HG03565 (cell line): ENCODE data around the gene CORIN.
"Not testable (repeated sequence)": the region's sequence is repeated elsewhere in the genome, so short reads cannot be mapped to it uniquely, and the experiment has no call there.

ENCODE experiments used
- ATAC-seq: cut with Tn5 transposase; IDR thresholded peaks from one replicate; pipeline ENCODE4 v1.9.1; 2021; ENCODE audit warnings: mild to moderate bottlenecking, moderate library complexity; ENCODE audit not compliant: unreplicated experiment

CORIN gene

DNA sequence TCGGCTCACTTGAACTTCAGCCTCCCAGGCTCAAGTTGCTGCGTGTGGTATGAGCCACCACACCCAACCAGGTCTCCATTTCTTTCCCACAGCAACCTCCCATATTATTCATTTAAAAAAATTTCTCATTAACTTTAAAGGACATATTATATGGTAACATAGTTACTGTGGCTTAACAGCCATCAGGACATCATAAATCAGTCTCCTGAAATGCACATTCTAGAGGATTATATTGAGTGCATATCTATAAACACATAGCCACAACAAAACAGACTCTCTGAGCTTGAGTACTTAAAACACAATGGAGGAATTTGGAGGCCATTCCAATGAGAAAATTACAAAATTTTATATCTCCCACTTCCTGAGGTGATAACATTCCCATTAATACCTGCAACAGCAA is 61.5 kb downstream of the CORIN start:
- no peak for ATAC-seq

DNA sequence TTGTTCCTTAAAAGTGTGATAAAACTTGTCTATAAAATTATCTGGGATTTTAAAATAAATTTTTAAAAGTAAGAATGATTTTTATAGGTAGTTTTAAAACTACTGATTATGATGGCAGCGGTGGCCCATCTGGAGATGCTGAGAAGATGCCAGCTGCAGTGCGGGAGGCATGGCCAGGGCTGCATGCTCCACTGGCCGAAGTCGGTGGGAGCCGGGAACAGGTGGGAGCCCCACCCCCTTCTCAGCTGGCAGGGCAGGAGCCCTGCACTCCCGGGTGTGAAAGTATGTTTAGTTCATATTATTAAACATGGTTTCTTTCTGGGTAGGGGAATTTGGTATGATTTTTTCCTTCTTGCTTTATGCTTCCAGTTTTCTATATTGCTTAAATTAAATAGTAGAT is 63.8 kb downstream of the CORIN start:
- no peak for ATAC-seq

DNA sequence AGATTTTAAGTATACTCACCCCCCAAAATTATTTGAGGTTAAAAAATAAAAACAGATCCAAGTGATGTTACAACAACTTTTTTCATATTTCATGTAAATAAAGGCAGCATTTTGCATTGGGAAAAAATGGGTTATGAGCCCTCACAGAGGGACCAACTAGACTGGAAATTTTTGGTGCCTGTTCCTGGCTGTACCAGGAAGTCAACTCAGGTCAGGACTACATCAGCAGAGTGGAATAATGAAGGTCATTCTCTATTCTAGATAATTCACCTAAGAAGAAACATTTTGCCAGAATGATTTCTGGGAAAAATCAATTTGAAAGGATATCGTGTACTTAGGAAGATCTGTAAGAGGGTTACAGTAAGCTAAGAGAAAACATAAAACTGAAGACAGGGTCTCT is 66.8 kb downstream of the CORIN start:
- ATAC-seq: no peak

DNA sequence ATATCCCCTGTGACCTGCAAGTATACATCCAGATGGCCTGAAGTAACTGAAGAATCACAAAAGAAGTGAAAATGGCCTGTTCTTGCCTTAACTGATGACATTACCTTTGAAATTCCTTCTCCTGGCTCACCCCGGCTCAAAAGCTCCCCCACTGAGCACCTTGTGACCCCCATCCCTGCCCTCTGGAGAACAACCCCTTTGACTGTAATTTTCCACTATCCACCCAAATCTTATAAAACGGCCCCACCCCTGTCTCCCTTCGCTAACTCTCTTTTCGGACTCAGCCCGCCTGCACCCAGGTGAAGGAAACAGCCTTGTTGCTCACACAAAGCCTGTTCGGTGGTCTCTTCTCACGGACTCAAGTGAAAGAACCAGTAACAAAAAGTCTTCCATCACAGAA is 69.9 kb downstream of the CORIN start:
- not testable (repeated sequence) for ATAC-seq

DNA sequence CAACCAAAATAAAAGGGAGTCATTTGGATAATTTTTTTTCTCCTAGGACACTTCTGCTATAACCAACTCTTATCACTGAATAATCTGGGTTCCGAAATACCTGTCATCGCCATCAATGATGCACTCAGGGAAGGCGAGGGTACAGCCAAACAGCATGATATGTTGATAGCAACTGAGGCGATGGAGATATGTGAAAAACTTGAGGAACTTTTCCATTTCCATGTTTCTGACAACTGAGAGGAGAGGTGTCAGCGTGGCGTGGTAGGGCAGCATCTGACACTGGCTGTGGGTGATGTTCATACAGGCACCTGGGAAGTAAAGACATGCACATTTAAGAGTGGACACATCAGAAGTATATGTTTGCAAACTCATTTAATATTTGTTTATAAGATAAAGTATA is 74.6 kb downstream of the CORIN start:
- ATAC-seq: no peak

DNA sequence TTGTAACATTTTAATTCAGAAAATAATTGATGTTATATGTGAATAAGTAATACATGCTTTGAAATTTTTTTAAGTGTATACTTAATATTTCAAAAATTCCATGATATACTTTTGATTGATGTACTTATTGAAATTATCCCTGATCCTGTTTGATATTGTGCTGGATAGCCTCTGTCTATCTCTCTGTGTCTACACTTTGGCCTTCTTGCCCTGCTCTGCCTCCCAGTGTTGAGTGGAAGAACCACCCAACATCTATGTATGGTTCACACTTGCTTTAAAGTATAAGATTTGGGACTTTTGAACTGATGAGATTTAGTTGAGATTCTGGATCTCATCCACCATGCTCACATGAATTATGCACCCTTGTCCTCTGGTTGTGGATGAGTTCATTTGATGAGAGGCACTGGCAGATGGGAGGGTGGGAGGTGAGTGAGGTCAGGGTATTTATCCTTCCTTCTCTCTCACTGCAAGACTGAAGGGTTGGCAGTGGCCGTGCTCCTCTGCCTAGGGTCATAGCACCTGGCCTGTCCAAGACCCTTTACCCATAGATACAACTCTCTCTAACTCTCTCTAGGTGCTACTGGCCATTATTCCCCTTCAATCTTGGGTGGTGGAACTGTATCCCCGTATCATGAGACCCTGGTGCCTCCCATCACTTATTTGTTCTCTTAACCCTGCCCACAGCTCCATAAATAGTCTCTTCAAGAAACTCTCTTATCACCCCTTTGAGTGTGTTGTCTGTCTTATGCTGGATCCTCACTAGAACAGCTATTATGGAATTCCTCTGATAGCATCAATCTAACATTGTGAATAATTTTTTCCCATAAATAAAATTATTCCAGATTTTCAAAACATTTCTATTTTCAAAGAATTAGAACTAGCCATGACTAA is 75.2 kb downstream of the CORIN start:
- no peak for ATAC-seq

DNA sequence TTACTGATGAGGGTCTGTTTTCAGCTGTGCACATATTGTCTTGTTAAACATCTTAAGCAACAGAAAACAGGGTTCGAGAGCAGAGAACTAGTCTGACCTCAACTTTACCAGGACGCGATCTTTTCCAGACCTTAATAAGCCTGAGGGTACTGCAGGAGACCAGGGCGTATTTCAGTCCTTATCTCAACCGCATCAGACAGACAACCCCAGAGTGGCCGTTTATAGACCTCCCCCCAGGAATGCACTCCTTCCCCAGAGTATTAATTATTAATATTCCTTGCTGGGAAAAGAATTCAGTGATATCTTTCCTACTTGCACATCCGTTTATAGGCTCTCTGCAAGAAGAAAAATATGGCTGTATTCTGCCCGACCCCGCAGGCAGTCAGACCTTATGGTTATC is 84.6 kb downstream of the CORIN start:
- not testable (repeated sequence) for ATAC-seq

DNA sequence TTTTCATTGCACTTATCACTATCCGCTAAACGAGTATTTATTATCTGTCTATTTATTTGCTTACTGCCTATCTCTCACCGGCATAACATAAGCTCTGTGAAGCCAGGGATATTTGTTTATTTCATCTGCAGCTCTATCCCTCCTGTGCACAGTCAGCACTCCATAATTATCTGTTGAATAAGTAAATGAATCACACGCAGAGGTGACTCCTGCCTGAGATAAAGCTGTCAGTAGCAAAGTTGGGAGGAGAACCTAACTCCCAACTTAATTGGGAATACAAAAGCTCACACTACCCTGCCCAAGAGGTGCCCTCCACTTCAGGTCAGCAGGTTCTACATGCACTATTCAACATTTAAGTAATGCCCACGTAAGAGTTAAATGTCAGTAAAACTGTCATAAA is 85.7 kb downstream of the CORIN start:
- no peak for ATAC-seq

DNA sequence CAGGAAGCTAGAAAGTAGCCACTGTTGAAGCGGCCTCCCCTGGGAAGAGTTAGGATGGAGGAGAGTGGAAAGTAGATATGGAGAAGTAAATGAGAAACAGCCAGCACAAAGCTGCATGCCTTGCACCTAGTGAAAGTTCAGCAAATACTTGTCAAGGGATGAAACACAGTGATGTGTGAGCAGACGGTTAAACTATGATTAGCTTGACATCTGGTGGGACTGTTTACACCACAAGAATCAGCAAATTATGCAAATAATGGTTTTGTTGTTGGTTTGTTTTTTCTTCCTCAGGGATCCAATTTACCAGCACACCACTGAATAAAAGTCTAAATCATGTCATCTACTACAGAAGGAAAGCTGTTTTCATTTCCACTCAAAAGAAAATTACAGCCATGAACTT is 87.1 kb downstream of the CORIN start:
- no peak for ATAC-seq

DNA sequence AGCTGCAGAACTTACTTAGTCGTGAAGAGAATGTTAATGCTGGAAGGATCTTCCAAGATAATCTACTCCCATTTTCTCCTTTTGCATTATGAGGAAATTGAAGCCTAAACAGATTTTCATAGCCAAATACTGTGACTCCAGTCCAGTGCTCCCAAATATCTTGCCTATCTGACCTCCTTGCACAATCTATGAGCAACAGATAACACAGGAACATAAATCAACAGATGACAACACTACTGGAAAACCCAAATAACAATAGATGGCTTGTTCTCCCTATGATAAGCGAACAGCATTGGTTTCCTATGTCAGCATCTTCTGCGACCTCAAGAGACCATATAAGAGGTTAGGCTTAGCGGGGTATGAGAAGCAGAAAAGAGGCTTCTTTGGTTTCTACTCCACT is 88.0 kb downstream of the CORIN start:
- ATAC-seq: no peak

DNA sequence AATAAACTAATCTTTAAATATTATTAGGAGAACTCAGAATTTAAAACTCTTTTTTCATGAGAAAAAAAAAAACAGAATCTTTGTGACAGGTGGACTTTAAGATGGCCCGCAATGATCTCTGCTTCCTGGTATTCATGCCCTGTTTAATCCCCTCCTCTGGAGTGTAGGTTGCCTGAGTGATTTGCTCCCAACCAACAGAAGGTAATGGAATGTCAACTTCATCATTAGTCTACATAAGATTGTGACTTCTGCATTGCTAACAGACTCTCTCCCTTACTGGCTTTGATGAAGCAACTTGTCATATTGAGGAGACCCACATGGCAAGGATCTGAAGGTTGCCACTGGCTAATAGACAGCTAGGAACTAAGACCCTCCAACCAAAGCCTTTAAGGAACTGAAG is 88.8 kb downstream of the CORIN start:
- ATAC-seq: no peak

DNA sequence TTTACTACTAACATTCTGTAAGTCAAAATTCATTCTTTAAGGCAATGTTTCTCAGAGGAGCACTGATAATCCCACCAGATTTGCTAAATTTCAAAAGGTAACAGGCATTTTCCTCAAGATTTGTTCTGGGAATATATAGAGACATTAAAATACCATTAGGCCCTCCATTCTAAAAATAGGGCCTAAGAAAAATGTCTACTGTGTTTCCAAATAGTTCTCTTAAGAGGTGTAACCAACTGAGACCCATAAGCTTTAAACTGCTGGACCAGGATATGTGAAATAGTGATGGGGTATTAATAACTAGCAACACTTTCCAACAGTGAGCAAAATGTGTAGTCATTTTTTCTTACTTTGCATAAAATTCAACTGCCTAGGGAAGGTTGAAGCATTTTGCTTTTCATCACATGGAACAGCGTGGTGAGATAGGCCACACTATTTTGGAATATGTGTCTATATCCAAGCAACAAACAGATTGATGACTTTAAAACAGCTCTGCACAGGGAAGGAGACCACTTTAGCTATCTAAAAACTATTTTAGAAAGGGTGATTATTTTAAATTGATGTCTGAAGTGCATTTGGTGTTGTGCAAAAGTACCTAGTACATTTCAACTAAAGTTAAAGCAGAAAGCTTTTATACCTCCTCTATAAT is 89.9 kb downstream of the CORIN start:
- no peak for ATAC-seq

DNA sequence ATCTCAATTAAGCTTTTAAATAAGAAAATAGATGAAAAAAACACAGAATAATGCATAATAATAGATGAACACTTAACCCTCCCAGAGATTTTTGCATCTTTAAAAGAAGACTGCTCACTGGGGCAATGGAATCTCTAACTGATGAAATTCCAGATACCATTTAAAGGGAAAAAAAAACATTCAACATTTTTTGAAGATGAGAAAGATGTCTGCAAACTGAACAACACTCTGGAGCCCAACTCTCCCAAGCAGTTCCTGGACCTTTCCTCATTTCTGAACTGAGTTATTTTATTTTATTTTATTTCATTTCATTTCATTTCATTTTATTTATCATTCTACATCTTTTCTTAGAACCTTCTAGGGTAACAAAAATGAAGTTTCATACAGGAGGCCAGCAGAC is 90.7 kb downstream of the CORIN start:
- ATAC-seq: no peak

DNA sequence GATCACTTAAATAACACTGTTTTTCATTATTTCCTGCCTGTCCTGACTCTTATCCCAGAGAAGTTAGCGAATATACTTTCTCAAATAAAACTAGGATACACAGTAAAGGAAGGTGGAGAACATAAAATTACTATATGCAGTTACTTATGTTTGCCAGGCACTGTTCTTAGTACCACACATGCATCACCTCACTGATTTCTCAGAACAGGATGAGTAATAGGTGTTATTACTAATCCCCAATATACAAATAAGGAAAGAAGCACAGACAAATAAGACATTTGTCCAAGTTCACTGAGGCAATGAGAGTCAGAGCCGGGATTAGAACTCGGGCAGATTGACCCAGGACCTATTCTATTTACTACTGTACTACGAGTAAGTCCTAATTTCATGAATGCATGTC is 91.7 kb downstream of the CORIN start:
- no peak for ATAC-seq

DNA sequence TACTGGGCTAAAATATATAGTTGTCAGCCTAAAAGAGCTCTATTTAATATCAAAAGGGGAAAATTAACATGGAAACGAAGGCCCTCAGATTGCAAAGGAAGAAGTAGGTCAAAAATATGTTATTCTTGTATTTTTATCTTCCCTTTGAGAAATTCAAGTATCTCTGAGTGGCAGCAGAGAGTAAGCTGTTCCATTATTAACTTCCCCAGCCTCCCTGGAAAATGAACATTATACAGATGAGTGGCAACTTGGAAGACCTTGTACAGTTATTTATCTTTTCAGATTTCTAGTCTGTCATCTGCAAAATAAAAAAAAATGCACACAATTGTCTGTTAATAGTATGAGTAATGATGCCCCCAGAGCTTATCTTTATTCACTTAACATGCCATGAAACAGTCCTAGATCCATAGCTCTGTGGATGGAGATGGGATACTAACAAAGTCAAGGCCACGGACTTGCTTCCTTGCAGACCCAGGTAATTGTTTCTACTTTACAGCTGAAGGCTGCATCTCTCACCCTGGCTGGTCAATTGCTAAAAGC is 93.0 kb downstream of the CORIN start:
- ATAC-seq: no peak

DNA sequence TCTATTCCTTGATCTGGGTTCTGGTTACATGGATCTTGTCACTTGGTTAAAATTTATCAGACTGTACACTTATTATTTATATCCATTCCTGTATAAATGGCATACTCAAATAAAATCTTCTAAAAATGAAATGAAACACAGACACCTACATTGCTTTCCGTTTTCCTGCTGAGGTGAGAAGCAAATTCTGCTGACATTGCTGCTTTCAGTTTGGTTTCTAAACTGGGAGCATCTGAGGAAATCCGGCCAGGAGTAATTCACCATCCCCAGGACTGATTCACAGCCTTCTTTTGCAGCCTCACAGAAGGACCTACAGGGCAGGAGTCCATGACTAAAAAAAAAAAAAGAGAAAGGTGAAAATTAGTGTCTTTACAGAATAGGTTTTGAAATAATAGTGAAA is 93.6 kb downstream of the CORIN start:
- ATAC-seq: no peak

DNA sequence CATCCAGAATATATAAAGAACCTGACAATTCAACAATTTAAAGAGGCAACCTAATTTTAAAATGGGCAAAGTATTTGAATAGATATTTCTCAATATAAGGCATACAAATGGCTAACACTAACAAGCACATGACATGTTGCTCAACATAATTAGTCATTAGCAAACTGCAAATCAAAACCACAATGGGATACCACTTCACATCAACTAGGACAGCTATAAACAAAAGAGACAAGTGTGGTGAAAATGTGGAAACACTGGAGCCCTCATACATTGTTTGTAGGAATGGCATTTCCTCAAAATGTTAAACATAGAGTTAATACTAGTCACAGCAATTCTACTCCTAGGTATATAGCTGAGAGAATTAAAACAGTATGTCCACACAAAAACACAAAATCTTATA is 96.7 kb downstream of the CORIN start:
- ATAC-seq: no peak

DNA sequence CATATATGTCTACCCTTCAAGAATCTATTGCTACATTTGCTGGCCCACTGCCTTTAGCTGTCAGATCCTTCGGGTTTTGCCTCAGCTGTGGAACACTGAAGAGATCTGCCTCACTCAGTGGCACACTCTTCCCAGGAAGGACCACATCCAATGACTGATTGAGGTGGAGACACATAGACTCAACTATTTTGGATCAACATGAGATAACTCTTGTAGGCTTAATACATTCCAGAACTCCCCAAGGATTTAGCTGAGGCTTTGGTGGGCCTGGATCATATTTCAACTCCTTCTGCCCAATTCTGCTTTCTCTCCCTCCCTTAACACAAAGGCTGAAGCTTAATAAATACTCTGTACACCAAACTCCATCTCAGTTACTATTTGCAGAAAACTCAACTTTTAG is 100.5 kb downstream of the CORIN start:
- no peak for ATAC-seq

DNA sequence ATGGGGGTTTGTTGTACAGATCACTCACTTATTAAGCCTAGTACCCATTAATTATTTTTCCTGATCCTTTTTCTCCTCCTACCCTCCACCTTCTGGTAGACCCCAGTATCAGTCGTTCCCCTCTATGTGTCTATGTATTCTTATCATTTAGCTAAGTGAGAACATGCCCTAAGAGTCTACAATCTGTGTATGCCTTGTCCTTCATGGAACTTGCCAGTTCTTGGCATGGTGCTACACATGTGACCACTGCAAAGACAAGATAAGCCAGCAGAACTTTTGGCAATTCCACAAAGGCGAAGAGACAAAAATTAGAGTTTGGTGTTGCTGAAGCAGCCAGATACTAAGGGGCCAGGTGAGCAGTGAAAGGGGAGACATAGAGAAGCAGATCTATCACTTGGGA is 101.3 kb downstream of the CORIN start:
- no peak for ATAC-seq

DNA sequence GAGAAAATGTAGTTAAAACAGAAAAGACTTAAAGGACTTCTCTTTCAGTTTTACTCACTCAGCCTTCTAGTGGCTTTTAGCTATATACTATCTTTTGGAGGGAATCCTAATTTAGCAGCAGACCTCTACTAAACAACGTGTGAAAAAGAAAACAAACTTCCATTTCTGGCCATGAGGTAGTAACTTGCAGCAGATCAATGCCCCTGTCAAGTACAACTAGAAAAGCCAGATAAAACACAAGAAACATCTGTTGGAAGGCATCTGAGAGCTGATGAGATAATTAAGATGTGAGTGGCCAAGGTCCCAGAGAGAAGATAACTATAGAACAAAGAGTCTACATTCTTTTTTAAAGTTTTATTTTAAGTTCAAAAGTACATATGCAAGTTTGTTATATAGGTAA is 101.7 kb downstream of the CORIN start:
- ATAC-seq: no peak

DNA sequence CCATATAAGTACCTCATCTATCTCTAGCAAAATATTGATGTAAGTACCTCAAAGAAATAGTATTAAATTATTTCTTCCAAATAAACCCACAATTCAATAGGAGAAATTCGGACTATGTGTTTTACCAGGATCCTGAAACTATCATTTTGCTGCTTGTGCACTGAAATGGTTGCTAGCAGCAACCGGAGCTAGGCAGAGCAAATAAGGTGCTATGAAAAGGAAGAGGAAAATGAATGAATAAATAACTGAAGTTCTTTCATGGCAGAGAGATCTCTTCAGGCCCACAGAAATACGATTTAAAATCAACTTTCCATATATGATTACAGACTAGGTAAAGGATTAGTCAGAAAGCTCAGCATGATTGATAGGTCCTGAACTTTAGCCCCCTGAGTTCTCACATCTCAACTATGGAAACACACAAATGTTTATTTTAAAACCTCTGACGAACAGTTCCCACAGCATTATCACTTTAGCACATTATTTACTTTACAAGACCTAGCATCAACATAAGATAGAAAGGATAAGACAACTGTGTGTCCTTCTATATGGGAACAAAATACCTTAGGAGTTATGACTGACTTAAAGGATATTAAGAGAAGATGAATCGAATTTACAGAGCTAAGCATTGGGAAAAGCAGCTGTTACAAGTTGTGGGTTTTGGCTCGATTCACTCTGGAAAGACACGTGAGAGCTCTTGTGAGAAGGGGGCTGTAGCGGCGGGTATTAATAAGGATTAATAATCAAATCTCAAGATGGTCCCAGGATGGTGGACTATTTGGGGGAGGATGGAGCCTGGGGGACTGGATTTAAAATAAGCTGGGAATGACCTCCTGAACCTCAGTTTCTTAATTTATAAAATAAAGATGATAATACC is 104.3 kb downstream of the CORIN start:
- ATAC-seq: no peak
